Esophagus muscularis mucosa (tissue), 4 donors: ENCODE measurements around the gene GRHL3. TPM values are rescaled to one million over a fixed set of nuclear protein-coding genes. Genes with fewer than 3 reads are reported as not detected.

Source experiments
- DNase-seq: peaks from one replicate; pipeline ENCODE4 v3.0.0-alpha.2; 2017; ENCODE audit errors: extremely low spot score
- H3K27ac ChIP-seq, 4 donors: fragments of 200-600 bp; sonication (generic); replicated peaks in 1 of 4; 1 replicate in 3 of 4; 2 replicates in 1 of 4; pipeline ENCODE4 v1.5.1; 2016 to 2019; ENCODE audit warnings: mild to moderate bottlenecking in 1 of 4
- H3K27me3 ChIP-seq, 4 donors: fragments of 200-600 bp; sonication (generic); one replicate each; pipeline versions ENCODE4 v1.5.1 to v1.6.0; 2016 to 2019
- H3K36me3 ChIP-seq, 4 donors: fragments of 200-600 bp; sonication (generic); one replicate each; pipeline ENCODE4 v1.5.1; 2016 to 2019
- H3K4me1 ChIP-seq, 4 donors: fragments of 200-600 bp; sonication (generic); one replicate each; pipeline ENCODE4 v1.5.1; 2016 to 2019
- H3K4me3 ChIP-seq, 4 donors: fragments of 200-600 bp; sonication (generic); 1 replicate in 2 of 4; 2 replicates in 2 of 4; pipeline ENCODE4 v1.5.1; 2016 to 2019; ENCODE audit warnings: mild to moderate bottlenecking in 4 of 4, moderate library complexity in 1 of 4
- H3K9me3 ChIP-seq, 4 donors: fragments of 200-600 bp; sonication (generic); 1 replicate in 3 of 4; 2 replicates in 1 of 4; pipeline ENCODE4 v1.5.1; 2016 to 2019
- CTCF ChIP-seq, 3 experiments: fragments of 200-600 bp in 2 of 3; fragments of 450-650 bp in 1 of 3; sonication (generic) in 2 of 3; IDR thresholded peaks; one replicate each; pipeline ENCODE4 v1.5.1; 2017 to 2019; ENCODE audit warnings: antibody characterized with exemption in 3 of 3, mild to moderate bottlenecking in 2 of 3, moderate library complexity in 1 of 3
- EP300 ChIP-seq: sonication (generic); formaldehyde crosslinking; IDR thresholded peaks from one replicate; pipeline ENCODE4 v1.6.1; 2017; ENCODE audit warnings: antibody characterized with exemption
- POLR2A ChIP-seq: fragments of 450-650 bp; IDR thresholded peaks from one replicate; pipeline ENCODE4 v1.6.1; 2017; ENCODE audit warnings: antibody characterized with exemption, moderate library complexity, mild to moderate bottlenecking, low read depth
- POLR2AphosphoS5 ChIP-seq, 2 donors: sonication (generic); formaldehyde crosslinking; IDR thresholded peaks; one replicate each; pipeline ENCODE4 v1.6.1; 2017; ENCODE audit warnings: antibody characterized with exemption in 2 of 2
- WGBS: methylation state at CpG from one replicate; pipeline ENCODE4 v1.1.5; 2018; 5-methylcytosine and 5-hydroxymethylcytosine counted together
- intact Hi-C: fragments of 100-400 bp; cut with DNase I; formaldehyde crosslinking; loops from one replicate; pipeline ENCODE4 v1.15.1; 2023
- total RNA-seq, 4 donors: library from RNA; depleted of rRNA; stranded (reverse); fragments of >200 nt; gene quantifications; one replicate each; pipeline versions ENCODE4 v1.1.0 to v1.2.1, GENCODE V29; 2016

Gene GRHL3
- total RNA-seq, 4 donors from 2014 or later: not detected

DNA sequence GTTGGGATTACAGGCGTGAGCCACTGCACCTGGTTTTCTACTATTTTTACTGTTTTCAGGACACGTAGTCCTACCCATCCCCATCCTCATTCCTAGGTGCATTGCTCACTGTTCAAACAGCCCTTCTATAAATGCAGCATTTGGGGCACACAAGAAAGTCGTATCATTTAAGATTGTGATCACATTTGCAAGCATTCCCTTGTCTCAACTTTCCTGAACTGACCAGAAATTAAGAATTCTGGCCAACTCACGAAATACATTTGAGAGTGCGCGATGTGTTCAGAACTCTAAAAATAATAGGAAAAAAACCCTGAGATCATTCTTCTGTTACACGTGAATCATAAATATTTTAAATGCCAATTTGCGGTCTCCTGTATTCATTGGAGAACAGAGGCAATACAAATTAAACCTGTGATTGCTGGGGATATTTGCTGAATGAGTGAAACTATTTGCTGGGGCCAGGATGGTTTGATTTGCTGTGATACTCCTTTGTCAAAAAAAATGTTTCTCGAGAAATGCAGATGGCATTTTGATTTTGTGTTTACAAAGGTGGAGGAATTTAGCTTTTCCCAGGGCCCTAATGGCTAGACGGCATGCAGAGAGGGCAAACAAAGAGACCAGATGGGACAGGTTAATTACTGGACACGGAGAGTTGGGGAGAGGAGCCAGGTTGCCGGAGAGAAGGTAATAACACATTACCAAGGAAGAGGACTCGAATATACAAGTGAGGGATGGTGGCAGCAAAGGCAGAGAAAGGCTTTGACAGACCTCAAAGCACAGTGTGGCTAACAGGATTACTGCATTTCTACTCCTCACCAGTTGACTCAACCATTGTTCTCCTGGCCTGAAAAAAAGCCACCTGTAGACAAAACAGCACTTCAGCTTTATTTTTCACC lies 56.0 kb downstream of the GRHL3 start:
- intact Hi-C loops: no loop called here
- H3K36me3 ChIP-seq: peaks cover 4 to 70% (median 21%) of the 10 kb centered on the region in 4 donors
- H3K4me3 ChIP-seq: no peak overlapping the region
- WGBS: 87% methylated on average over 13 of the region's 13 CpGs
- H3K27ac ChIP-seq: no peak overlapping the region
- TF ChIP-seq POLR2AphosphoS5 (IDR thresholded peaks at IDR 0.05) (no peak), EP300 (no peak), POLR2A (no peak), CTCF (IDR thresholded peaks at IDR 0.05) (no peak)
- H3K4me1 ChIP-seq: no peaks in the 10 kb centered on the region
- H3K27me3 ChIP-seq: no peaks in the 10 kb centered on the region
- DNase-seq: no peak
- H3K9me3 ChIP-seq: no peaks in the 10 kb centered on the region

DNA sequence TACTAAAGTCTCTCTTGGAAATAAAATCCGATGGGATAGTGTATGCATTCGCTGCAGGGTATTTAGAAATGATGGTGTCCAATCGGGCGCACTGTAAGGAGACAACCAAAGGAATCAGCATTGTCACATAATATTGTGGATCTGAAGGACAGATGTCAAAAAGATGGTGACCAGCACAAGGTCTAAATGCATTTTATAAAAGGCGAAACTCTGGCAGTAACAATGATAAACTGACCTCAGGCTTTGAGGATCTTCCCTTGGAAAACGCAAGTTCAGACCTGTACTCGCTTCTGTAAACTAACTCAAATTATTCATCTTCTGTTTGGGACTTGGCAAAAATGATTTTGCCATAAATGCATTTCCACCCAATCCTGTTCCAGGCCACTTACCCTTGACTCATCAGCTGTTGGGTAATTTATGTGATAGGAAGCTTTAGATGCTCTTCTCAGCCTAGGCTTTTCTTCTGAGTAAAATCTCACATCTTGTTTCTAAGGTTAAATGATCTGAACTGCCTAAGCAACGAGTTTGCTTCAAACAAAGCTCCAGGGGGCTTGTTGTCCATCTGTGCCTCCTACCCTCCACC lies 60.7 kb downstream of the GRHL3 start:
- intact Hi-C loops: no loop called here
- H3K9me3 ChIP-seq: no peaks in the 10 kb centered on the region
- no peaks in the 10 kb centered on the region for H3K27me3 ChIP-seq
- 89% methylated on average over 8 of the region's 8 CpGs for WGBS
- H3K4me1 ChIP-seq: peaks cover 0 to 4% (median 2%) of the 10 kb centered on the region in 4 donors
- no peak overlapping the region for H3K4me3 ChIP-seq
- peak; percentile 70 for DNase-seq
- H3K36me3 ChIP-seq: peaks cover 12 to 78% (median 18%) of the 10 kb centered on the region in 4 donors
- no peak overlapping the region for H3K27ac ChIP-seq
- TF ChIP-seq EP300 (no peak), POLR2A (no peak), CTCF (IDR thresholded peaks at IDR 0.05) (no peak)

DNA sequence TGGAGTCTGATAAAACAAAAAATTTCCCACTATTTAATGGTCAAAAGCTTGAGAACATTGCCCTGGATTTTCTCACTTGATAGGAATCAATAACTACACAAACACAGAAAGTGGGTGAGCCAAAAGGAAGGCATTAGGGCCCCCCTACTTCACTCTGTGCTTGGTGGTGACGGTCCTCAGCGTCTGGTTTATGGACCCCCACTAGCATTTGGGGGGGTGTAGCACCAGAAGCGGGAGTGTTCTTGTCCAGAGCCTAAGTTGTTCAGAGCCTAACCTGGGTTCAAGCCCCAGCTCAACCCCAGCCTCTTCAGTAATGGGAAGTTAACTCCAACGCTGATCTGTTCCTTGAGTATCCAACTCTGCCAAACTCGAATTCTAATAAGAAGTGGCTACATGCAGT lies 61.4 kb downstream of the GRHL3 start:
- H3K36me3 ChIP-seq: peaks cover 10 to 75% (median 16%) of the 10 kb centered on the region in 4 donors
- TF ChIP-seq CTCF (IDR thresholded peaks at IDR 0.05): no peak
- TF ChIP-seq POLR2AphosphoS5 (IDR thresholded peaks at IDR 0.05): no peak
- TF ChIP-seq EP300: no peak
- no peak for TF ChIP-seq POLR2A
- DNase-seq: peak; percentile 42
- 91% methylated on average over 5 of the region's 5 CpGs for WGBS
- intact Hi-C loops: no loop called here
- no peaks in the 10 kb centered on the region for H3K27me3 ChIP-seq
- H3K27ac ChIP-seq: no peak overlapping the region
- H3K4me1 ChIP-seq: peaks cover 0 to 4% (median 2%) of the 10 kb centered on the region in 4 donors
- H3K9me3 ChIP-seq: no peaks in the 10 kb centered on the region
- no peak overlapping the region for H3K4me3 ChIP-seq

DNA sequence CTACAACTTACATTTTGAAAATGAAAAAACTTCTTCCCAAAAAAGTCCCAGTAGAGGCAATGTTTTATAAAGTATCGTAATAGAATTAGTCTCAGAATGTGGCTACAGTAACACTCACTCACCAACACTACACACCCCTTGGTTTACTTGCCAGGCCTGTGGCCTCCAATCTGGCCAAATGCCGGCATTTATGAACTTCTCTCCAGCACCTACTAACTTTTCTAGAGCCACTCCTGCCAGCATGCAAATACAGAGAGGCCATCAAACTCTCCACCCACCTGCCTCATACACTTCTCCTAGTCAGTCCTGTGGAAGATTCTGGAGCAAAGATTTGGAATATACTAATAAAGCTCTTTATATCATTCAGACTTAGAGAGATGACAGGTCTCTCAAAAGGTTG lies 62.1 kb downstream of the GRHL3 start:
- Histone ChIP-seq H3K4me3 (no peak overlapping the region), H3K4me1 (peaks cover 0 to 4% (median 2%) of the 10 kb centered on the region in 4 donors), H3K27me3 (no peaks in the 10 kb centered on the region), H3K27ac (no peak overlapping the region), H3K9me3 (no peaks in the 10 kb centered on the region), H3K36me3 (peaks cover 8 to 73% (median 13%) of the 10 kb centered on the region in 4 donors)
- WGBS: 98% methylated on average over 2 of the region's 2 CpGs
- TF ChIP-seq POLR2AphosphoS5 (IDR thresholded peaks at IDR 0.05): no peak
- TF ChIP-seq EP300: no peak
- no peak for TF ChIP-seq CTCF (IDR thresholded peaks at IDR 0.05)
- intact Hi-C loops: no loop called here
- DNase-seq: no peak
